Esophagus mucosa (tissue), 1 donor: ENCODE results near the gene TIA1. TPM values are rescaled to one million over a fixed set of nuclear protein-coding genes. Genes with fewer than 3 reads are reported as not detected.
A peak's percentile ranks its signal among the peaks of the same experiment; 100 is the strongest.
"Not testable (repeated sequence)": the region's sequence is repeated elsewhere in the genome, so short reads cannot be mapped to it uniquely, and the experiment has no call there.

Experiments
- ATAC-seq: fragments of 200-7000 bp; cut with Tn5 transposase; one replicate; pipeline ENCODE4 v1.9.1; 2020
- total RNA-seq: library from RNA; stranded (reverse); gene quantifications from one replicate; pipeline ENCODE4 v1.2.4, GENCODE V29; 2023
- donor health status: DM: yes; HTN: yes; CAD: no.

TIA1 gene
- total RNA-seq, 1 donor from 2014 or later = 45.8 TPM

GRCh38 chr2:70214953-70215549, 33.4 kb downstream of the TIA1 start:
- no peak for ATAC-seq

- ATAC-seq = no peak
Observed at GRCh38 chr2:70214365-70214764, 34.1 kb downstream of the TIA1 start.

- no peak for ATAC-seq
Observed at GRCh38 chr2:70212298-70212932, 36.0 kb downstream of the TIA1 start.

GRCh38 chr2:70211595-70211994, 36.8 kb downstream of the TIA1 start:
- ATAC-seq = no peak

- no peak for ATAC-seq
Observed at GRCh38 chr2:70204452-70204851, 44.0 kb downstream of the TIA1 start.

- no peak for ATAC-seq
Observed at GRCh38 chr2:70203086-70203485, 45.3 kb downstream of the TIA1 start.

GRCh38 chr2:70202236-70202806, 46.1 kb downstream of the TIA1 start:
- peak; percentile 54 for ATAC-seq

GRCh38 chr2:70201831-70202230, 46.6 kb downstream of the TIA1 start:
- ATAC-seq = peak; percentile 19

- peak; percentile 15 for ATAC-seq
Observed at GRCh38 chr2:70201225-70201768, 47.1 kb downstream of the TIA1 start.

GRCh38 chr2:70199320-70199864, 49.0 kb downstream of the TIA1 start:
- ATAC-seq = no peak

GRCh38 chr2:70192516-70192915, 55.9 kb downstream of the TIA1 start:
- ATAC-seq = peak; percentile 22

- ATAC-seq = no peak
Observed at GRCh38 chr2:70191244-70191735, 57.1 kb downstream of the TIA1 start.

GRCh38 chr2:70190418-70191243, 57.8 kb downstream of the TIA1 start, which contains the start of gene C2orf42:
TSS of gene C2orf42 (minus strand) at chr2:70191019. CDS start at chr2:70181985, 9,034 bp downstream.
- ATAC-seq = peak; percentile 97

- no peak for ATAC-seq
Observed at GRCh38 chr2:70188460-70188859, 60.0 kb downstream of the TIA1 start.

- ATAC-seq = not testable (repeated sequence)
Observed at GRCh38 chr2:70187170-70187569, 61.3 kb downstream of the TIA1 start.

- ATAC-seq = no peak
Observed at GRCh38 chr2:70182689-70183088, 65.7 kb downstream of the TIA1 start.

GRCh38 chr2:70181363-70181956, 67.0 kb downstream of the TIA1 start:
- ATAC-seq = peak; percentile 17

- ATAC-seq = no peak
Observed at GRCh38 chr2:70173520-70173919, 74.9 kb downstream of the TIA1 start.

- not testable (repeated sequence) for ATAC-seq
Observed at GRCh38 chr2:70169654-70170245, 78.7 kb downstream of the TIA1 start.

- ATAC-seq = peak; percentile 76
Observed at GRCh38 chr2:70161069-70161534, 87.3 kb downstream of the TIA1 start.

GRCh38 chr2:70160545-70160944, 87.9 kb downstream of the TIA1 start:
- no peak for ATAC-seq
